HepG2 (cell line): ENCODE measurements around the gene MIX23. TPM values are rescaled to one million over a fixed set of nuclear protein-coding genes. Genes with fewer than 3 reads are reported as not detected.
A peak's percentile ranks its signal among the peaks of the same experiment; 100 is the strongest.

Experiments
- ARID2 ChIP-seq: sonication (generic); formaldehyde crosslinking; IDR thresholded peaks from 2 replicates; pipeline ENCODE4 v1.8.1; 2022; ENCODE audit warnings: mild to moderate bottlenecking, missing genetic modification reagents, borderline replicate concordance
- EEA1 ChIP-seq: sonication (generic); formaldehyde crosslinking; IDR thresholded peaks from 2 replicates; pipeline ENCODE4 v1.5.1; 2020; ENCODE audit warnings: mild to moderate bottlenecking, missing genetic modification reagents, borderline replicate concordance
- KMT2A ChIP-seq: sonication (generic); formaldehyde crosslinking; IDR thresholded peaks from 2 replicates; pipeline ENCODE4 v1.4.0; 2020; ENCODE audit warnings: missing genetic modification reagents
- MTF1 ChIP-seq: sonication (generic); formaldehyde crosslinking; IDR thresholded peaks from 2 replicates; pipeline ENCODE4 v1.5.0; 2020; ENCODE audit warnings: missing genetic modification reagents
- NFIB ChIP-seq: sonication (generic); formaldehyde crosslinking; IDR thresholded peaks from 2 replicates; pipeline ENCODE4 v1.9.0; 2021; ENCODE audit warnings: missing genetic modification reagents, mild to moderate bottlenecking, borderline replicate concordance
- PREB ChIP-seq: sonication (generic); formaldehyde crosslinking; IDR thresholded peaks from 2 replicates; pipeline ENCODE4 v1.4.0; 2020; ENCODE audit warnings: missing genetic modification reagents
- REST ChIP-seq, 2 experiments: IDR thresholded peaks; 2 replicates each; pipeline ENCODE4 v1.6.1; 2011 to 2012; ENCODE audit warnings: low read length in 2 of 2, borderline replicate concordance in 1 of 2, low read depth in 1 of 2, mild to moderate bottlenecking in 1 of 2, moderate library complexity in 1 of 2
- SIN3A ChIP-seq: IDR thresholded peaks from 2 replicates; pipeline ENCODE4 v1.6.1; 2011; ENCODE audit warnings: low read depth, mild to moderate bottlenecking, control low read depth, low read length, borderline replicate concordance
- ZFP82 ChIP-seq: sonication (generic); formaldehyde crosslinking; IDR thresholded peaks from 2 replicates; pipeline ENCODE4 v1.5.1; 2020; ENCODE audit warnings: mild to moderate bottlenecking, missing genetic modification reagents, borderline replicate concordance
- ZMYM2 ChIP-seq: sonication (generic); formaldehyde crosslinking; IDR thresholded peaks from 2 replicates; pipeline ENCODE4 v1.8.0; 2022; ENCODE audit warnings: mild to moderate bottlenecking, missing genetic modification reagents
- ZNF142 ChIP-seq: sonication (generic); formaldehyde crosslinking; IDR thresholded peaks from 2 replicates; pipeline ENCODE4 v1.4.0; 2020; ENCODE audit warnings: missing genetic modification reagents
- polyA plus RNA-seq, 8 experiments: library from polyadenylated mRNA; depleted of rRNA in 3 of 8; stranded (reverse) in 7 of 8; unstranded in 1 of 8; fragments of >200 nt; fragmentation: Illumina TruSeq in 4 of 8; extraction: Trizol in 4 of 8; gene quantifications; 2 replicates each; pipeline versions ENCODE4 v1.2.1 to v1.2.3, GENCODE V29; 2011 to 2016; ENCODE audit warnings: low read depth in 4 of 8, missing spikeins in 1 of 8, mixed read lengths in 1 of 8; ENCODE audit not compliant: insufficient read depth in 1 of 8
- total RNA-seq, 5 experiments: library from RNA; depleted of rRNA; stranded (reverse); fragments of >200 nt; fragmentation: Illumina TruSeq; extraction: Trizol; gene quantifications; 2 replicates each; pipeline ENCODE4 v1.2.3, GENCODE V29; 2016; ENCODE audit warnings: low read depth in 1 of 5

The MIX23 gene
- total and polyA plus RNA-seq, 2 of the 13 experiments (the other 11 are each of a cell fraction or from before 2014, with no cell fraction given), result 20.0 to 152 TPM

- TF ChIP-seq ZNF142 (CRISPR knock-in tag) (0 out of 2 replicates have a peak, but pooled peaks have one; percentile 6), REST (IDR thresholded peaks at IDR 0.05; ENCODE audit: borderline replicate concordance in 1 of 2, low read depth in 1 of 2, low read length in 2 of 2) (peak in 1 of 2 experiments; percentile 23; a peak in 1 of 4 replicates), ZMYM2 (CRISPR knock-in tag) (no peak), PREB (CRISPR knock-in tag) (no peak), NFIB (CRISPR knock-in tag) (no peak), SIN3A (peak; percentile 87; the same call in 1 of the 2 replicates), EEA1 (CRISPR knock-in tag) (no peak), ZFP82 (CRISPR knock-in tag) (peak; percentile 5; the same call in 1 of the 2 replicates), ARID2 (CRISPR knock-in tag) (no peak; the same call in 1 of the 2 replicates), KMT2A (CRISPR knock-in tag) (peak; percentile 76), MTF1 (CRISPR knock-in tag) (no peak; the same call in 1 of the 2 replicates)
These were observed 33.0 kb upstream of the MIX23 start, which contains the start of gene WDR5B (continued) for GRCh38 chr3:122415762-122416654.
